ENCODE measurements around the gene AGPAT2.
"Not testable (repeated sequence)": the region's sequence is repeated elsewhere in the genome, so short reads cannot be mapped to it uniquely, and the experiment has no call there.

The AGPAT2 gene

DNA sequence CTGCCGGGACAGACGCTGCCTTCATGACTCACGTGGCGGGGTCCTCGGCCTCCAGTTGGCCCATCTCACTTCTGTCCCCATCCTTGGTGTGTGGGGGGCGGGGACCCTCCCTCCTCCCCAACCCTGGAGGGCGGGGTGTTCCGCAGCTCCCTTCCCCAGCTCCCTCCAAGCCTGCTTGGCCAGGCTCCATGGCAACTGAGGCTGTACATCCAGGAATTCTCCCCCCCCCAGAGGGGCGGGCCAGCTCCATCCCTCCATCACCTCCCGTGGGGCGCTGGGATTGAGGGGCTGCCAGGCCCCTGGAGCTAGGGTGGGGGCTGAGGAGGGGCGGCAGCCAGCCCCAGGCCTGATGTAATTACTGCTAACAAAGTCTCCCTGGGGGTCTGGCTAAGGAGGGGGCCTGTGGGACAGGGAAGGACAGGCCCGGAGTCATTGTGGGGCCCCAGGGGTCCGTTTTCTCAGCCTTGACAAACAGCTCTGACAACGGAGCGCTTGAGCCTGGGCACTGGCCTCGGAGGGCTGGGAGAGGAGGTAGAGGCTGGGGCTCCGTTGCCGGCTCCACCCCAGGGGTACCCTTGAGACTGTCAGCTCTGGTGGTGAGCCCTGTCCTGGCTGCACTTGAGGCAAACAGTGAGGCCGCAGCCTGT lies 33.1 kb upstream of the AGPAT2 start:
- DNase-seq, result no peak

GRCh38 chr9:136719195-136719880 lies 32.1 kb upstream of the AGPAT2 start:
- peak; percentile 73 to 85 for DNase-seq

GRCh38 chr9:136718345-136719194 lies 31.3 kb upstream of the AGPAT2 start:
- no peak for DNase-seq

GRCh38 chr9:136717399-136717798 lies 30.1 kb upstream of the AGPAT2 start:
- no peak for DNase-seq

- no peak for DNase-seq
Observed at GRCh38 chr9:136714893-136715274, 27.6 kb upstream of the AGPAT2 start.

DNA sequence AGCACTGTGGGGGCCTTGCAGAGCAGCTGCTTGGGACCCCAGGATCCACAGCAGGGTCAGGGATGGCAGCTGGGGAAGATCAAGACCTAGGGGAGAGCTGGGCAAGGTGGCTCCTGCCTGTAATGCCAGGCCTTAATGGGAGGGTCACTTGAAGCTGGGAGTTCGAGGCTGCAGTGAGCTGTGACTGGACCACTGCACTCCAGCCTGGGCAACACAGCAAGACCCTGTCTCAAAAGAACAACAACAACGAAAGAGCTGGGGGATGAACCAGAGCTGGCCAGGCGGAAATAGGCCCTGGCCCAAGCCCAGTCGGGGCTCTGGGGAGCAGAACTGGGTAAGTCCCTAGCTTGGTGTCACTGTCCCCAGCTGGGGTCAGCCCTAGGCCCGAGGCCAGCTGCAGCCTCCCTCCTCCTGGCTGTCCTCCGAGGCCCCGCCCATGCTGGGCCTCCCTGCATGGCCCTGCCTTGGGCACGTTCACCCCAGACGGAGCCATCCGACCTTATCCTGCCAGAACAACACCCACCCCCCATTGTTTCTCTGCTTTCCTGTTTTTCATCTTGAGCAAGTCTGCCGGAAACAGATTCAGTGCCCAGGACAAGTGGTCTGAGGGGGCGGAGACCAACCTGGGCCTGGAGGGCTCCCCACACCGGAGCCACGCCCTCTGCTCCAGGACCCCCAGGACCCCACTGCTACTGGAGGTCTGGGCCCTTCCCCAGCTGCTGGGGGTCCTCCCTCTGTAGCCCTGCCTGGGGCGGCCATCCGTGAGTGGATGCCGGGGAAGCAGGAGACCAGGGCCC lies 27.0 kb upstream of the AGPAT2 start:
- no peak for DNase-seq

DNA sequence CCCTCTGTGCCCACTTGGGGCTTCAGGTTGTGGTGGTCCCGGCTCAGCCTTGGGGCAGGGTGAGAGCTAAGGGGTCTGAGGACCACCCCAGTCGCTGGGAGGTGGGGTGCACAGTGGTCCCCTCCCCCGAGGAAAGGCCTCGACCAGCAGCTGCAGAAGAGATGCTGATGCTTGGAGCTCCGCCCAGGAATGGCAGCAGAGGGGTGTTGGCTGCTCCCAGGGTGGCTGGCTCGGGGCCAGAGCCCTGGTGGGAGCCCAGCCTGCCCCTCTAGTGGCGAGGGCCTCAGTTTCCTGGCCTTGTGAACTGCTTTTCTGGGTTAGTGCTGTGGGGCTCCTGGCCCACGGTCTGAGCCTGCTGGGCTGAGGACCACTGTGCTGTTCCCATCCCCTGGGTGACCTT lies 26.3 kb upstream of the AGPAT2 start:
- DNase-seq, result no peak

DNA sequence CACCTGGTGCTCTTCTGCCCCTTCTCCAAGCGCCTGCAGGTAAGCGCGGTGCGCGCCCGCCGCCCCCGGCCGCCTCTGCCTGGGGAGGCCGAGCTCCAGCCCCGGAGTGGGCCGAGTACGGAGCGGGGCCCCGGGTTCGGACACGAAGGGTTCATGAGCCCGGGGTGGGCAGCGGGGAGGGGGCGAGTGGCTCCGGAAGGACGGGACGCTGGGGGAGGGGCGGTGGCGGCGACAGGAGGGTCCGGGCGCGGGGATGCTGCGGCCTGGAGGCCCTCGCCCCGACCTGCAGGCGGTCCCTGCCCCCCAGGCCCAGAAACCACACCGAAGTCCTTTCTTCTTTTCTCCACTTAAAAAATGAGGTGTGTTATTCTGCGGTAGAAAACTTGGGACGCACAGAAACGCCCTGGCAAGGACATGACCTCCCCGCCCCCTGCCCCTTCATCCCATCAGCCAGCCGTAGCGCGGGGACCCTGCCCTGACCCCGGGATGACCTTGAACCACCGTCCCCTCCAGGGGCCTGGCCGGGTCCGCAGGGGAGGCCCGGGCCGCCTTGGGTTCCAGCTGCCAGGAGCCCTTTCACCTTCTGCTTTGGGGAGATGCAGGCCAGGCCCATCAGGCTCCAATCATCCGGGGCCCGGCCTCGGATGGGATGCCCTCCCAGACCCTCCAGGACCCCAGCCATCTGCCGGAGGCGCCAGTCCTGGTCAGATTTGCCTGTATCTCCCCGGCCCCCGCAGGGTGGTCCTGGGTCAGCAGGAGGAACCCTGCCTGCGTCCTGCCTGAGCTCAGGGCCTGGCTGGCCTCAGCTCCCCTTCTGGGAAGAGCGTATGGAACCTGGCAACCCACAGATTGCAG lies 25.7 kb upstream of the AGPAT2 start:
- no peak for DNase-seq

DNA sequence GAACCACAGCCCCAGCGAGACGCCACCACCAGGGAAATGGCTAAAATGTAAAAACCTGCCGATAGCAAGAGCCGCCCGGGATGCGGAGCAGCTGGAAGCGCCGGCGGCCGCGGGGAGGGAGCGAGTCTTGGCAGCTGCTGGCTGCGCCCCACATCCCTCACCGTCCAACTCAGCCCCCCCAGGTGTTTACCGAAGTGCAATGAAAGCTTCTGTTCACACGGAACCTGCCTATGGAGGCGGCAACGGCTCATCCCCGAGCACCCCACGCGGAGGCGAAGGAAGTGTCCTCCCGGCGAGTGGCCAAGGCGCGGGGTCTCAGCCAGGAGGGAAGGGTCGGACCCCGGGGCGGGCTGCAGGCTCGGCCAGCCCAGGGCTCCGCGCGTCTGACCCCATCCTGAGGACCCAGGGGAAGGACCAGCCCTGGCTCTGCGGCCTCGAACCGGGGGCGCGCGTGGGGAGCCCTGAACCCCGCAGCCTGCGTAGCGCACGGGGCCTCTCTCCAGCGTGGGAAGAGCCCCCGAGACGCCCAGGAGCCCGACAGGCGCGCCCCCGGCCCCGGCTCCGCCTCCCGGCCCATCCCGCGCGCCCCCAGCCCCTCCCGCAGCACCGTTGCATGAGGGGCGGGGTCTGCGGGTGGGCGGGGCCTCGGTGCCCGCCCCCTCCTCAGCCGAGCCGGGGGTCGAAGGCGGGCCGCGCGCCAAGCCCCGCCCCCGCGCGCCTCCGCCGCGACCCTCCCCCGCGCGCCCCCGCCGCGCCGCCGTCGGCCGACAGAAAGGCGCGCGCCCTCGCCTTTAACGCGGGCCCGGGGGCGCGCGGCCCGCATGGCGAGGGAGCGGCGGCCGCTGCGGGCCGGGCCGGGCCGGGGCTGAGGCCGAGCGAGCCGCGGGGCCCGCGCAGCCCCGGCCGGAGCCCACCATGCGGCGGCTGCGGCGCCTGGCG lies 24.8 kb upstream of the AGPAT2 start, which contains the start of gene DIPK1B:
Gene DIPK1B, plus strand, starts transcription at position 822 of the 939 bp plus-strand sequence. Its CDS starts 94 bp downstream, at position 916.
- DNase-seq, result no peak

GRCh38 chr9:136711219-136711648 lies 24.0 kb upstream of the AGPAT2 start:
- DNase-seq, result not testable (repeated sequence)

DNA sequence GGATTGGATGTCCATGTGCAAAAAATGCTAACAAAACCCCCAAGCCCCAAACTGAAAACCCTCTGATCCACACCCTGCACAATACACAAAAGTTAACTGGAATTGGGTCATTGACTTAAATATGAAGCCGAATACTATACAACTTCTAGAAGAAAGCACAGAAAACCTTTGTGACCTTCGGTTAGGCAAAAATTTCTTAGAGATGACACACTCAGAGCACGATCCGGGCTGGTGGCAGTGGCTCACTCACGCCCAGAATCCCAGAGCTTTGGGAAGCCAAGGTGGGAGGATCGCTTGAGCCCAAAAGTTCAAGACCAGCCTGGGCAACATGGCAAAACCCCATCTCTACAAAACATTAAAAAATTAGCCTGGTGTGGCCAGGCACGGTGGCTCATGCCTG lies 23.3 kb upstream of the AGPAT2 start:
- no peak for DNase-seq

DNA sequence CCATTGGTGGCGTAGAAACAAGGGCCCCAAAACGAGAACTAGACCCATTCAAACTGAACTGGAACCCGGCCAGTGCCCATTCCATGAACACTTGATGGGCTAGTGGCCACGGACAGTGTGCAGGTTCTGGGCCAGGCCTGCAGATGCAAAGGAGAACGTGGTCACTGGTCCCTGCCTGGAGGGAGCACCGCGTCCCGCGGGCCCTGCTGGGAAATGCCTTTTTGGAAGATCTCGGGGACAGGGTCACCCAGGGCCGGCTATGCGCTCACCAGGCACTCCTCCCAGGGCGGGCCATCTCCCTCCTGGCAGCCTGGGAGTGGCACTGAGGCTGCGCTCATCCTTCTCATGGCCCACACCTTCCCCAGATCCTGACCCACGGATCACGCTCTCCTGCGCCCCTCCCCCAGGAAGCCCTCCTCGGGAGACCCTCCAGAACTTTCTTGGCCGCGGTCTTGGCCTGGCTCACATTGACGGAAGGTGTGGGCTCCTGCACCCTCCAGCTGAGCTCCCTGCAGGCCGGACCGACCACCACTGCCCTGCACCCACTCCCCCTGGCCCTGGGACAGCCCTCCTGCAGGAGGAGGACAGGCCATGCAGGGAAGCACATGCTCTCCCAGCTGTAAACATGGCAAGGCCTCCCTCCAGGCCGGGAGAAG lies 22.3 kb upstream of the AGPAT2 start:
- no peak for DNase-seq

- no peak for DNase-seq
Observed at GRCh38 chr9:136707849-136708517, 20.7 kb upstream of the AGPAT2 start.

- DNase-seq, result no peak
Observed at GRCh38 chr9:136707011-136707410, 19.8 kb upstream of the AGPAT2 start.

GRCh38 chr9:136705564-136705963 lies 18.3 kb upstream of the AGPAT2 start:
- peak; percentile 33 to 54 for DNase-seq

GRCh38 chr9:136704741-136705140 lies 17.5 kb upstream of the AGPAT2 start:
- DNase-seq, result not testable (repeated sequence)

DNA sequence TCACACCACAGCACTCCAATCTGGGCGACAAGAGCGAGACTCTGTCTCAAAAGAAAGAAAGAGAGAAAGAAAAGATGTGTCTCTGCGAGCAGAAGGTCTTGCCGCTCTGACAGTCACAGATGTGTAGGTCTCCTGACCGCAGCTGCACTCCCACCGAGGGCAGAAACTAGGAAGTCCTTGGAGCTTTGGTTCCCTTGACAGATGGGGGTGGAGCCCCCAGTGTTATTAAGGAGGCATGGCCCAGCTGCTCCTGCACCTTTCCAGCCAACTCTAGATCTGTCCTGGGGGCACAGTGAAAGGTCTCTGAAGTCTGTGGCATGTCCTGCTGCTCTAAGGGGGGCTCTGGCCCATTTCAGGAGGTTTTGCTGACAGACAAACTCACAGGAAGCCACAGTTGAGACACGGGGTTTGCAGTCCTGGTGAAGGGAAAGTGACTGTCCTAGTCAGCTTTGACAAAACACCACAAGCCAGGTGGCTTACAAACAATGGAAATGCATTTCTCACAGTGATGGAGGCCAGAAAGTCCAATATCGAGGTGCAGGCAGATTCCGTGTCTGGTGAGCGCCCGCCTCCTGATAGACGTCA lies 16.1 kb upstream of the AGPAT2 start:
- peak; percentile 42 to 65 for DNase-seq

- no peak for DNase-seq
Observed at GRCh38 chr9:136701668-136702053, 14.4 kb upstream of the AGPAT2 start.

Measured in inflammatory macrophage treated with lipopolysaccharide for 1 hour (primary cell).